Activated CD8-positive, alpha-beta T cell treated with anti-CD3 and anti-CD28 coated beads for 36 hours (primary cell): ENCODE results near the gene GLG1. TPM values are rescaled to one million over a fixed set of nuclear protein-coding genes. Genes with fewer than 3 reads are reported as not detected.
"Not testable (repeated sequence)": the region's sequence is repeated elsewhere in the genome, so short reads cannot be mapped to it uniquely, and the experiment has no call there.

Experiments
- ATAC-seq: fragments of 200-7000 bp; cut with Tn5 transposase; one replicate; pipeline ENCODE4 v1.10.0; 2021; ENCODE audit warnings: mild to moderate bottlenecking, moderate library complexity
- CTCF ChIA-PET: fragments of 350-600 bp; sonication (Branson Sonifier 250); formaldehyde crosslinking; loops from one replicate; lab custom pipeline; 2021; ENCODE audit warnings: antibody characterized with exemption; lab: Charles Lee
- POLR2A ChIA-PET: fragments of 350-600 bp; sonication (Branson Sonifier 250); formaldehyde crosslinking; loops from one replicate; lab custom pipeline; 2021; ENCODE audit warnings: antibody characterized with exemption; lab: Charles Lee
- DNase-seq: peaks from one replicate; pipeline ENCODE4 v3.0.0-alpha.2; 2020
- H3K27ac Mint-ChIP-seq: one replicate; pipeline ENCODE4 v1.8.0; 2021; ENCODE audit warnings: mild to moderate bottlenecking, mixed read lengths
- H3K27me3 Mint-ChIP-seq: one replicate; pipeline ENCODE4 v1.8.0; 2021; ENCODE audit warnings: mixed read lengths
- H3K36me3 Mint-ChIP-seq: one replicate; pipeline ENCODE4 v1.8.0; 2021; ENCODE audit warnings: low read depth, mixed read lengths
- H3K4me1 Mint-ChIP-seq: one replicate; pipeline ENCODE4 v1.8.0; 2021; ENCODE audit warnings: low read depth, mixed read lengths
- H3K4me3 Mint-ChIP-seq: one replicate; pipeline ENCODE4 v1.8.0; 2021; ENCODE audit warnings: mild to moderate bottlenecking, moderate library complexity, mixed read lengths
- H3K9me3 Mint-ChIP-seq: one replicate; pipeline ENCODE4 v1.8.0; 2021; ENCODE audit warnings: mixed read lengths
- intact Hi-C: fragments of 100-400 bp; cut with micrococcal nuclease; formaldehyde crosslinking; loops from one replicate; pipeline ENCODE4 v1.10.0; 2022
- total RNA-seq, 2 experiments: library from RNA; stranded (reverse); gene quantifications; one replicate each; pipeline ENCODE4 v1.2.3, GENCODE V29; 2021

Gene GLG1
- total RNA-seq, 2 experiments from 2014 or later, result 70.0 to 74.9 TPM

DNA sequence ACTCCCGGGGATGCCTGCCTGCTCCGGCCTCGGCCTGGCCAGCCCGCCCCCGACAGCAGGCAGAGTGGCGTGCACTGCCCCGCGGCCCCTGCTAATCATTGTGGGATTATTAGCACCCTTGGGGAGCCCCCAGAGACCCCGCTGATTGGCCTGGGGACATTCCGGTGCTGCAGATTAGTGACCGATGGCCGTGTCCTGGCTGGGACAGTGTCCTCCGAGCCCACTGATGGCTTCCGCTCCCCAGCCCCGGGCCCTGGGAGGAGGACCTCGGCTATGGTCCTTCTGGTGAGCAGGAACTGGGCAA lies 185.5 kb downstream of the GLG1 start:
- CTCF ChIA-PET, H3K36me3 Mint-ChIP-seq, H3K27me3 Mint-ChIP-seq, ATAC-seq, H3K9me3 Mint-ChIP-seq, DNase-seq, H3K4me3 Mint-ChIP-seq, H3K27ac Mint-ChIP-seq, intact Hi-C loops, POLR2A ChIA-PET, H3K4me1 Mint-ChIP-seq: not testable (repeated sequence)

DNA sequence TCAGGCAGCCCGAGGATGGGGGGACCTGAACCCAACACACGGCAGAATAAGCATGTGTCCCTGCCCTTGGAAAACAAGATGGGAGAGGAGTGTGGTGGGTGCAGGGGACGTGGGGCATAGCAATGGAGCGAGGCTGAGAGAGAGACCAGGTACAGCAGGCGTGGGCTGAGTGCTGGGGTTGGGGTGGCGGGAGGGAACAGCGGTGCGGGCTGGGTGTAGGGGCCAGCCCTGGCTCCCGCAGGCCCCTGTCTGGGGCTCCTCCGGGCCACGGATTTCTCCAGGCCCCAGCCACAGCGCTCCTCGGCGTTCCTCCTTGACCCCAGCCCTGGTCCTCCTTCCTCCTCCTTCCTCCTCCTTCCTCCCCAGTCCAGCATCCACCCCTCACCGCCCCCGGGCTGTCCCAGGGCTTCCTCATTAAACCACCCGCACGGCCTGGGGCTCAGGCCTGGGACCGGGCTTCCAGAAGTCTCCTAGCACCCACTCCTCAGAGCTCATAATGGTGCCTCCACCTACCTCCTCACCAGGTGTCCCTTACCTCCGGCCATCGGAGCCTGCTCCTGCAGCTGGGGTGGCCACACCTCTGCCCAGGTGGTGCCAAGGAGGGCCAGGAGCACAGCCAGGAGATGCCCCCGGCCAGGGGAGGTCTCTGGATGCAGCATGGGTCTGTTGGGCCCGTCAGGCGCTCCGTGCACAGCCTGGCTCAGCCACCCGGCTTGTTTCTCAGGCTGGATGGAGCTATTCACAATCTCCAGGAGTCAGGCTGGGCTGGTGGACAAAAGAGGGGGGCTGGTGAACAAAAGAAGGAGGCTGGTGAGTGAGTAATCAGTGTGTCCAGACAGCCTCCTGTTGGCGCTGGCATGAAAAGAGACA lies 186.1 kb downstream of the GLG1 start, which contains the start of gene CLEC18B:
CLEC18B (minus strand) TSS at position 867 of the 870 bp plus-strand sequence; CDS start at position 659, 208 bp downstream.
- H3K4me1 Mint-ChIP-seq, H3K4me3 Mint-ChIP-seq, H3K9me3 Mint-ChIP-seq, DNase-seq, ATAC-seq, H3K27ac Mint-ChIP-seq, H3K36me3 Mint-ChIP-seq, POLR2A ChIA-PET, intact Hi-C loops, H3K27me3 Mint-ChIP-seq, CTCF ChIA-PET: not testable (repeated sequence)

DNA sequence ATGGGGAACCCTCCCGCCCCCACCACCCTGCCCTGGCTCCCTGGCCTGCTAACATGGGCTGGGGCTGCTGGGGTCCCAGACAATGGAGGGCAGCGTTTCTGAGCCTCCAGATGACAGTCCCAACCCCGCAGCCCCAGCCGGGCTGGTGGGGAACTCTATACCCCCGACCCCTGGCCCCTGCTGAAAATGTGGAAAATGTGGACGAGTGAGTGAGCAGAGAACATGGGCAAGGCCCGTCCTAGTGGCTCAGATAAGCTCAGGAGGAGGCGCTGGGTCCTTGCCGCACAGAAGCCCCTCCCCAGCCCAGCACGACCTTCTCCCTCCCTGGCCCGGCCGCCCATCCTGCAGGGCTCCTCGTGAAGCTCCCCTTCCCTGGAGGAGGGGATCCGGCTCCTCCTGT lies 187.1 kb downstream of the GLG1 start:
- ATAC-seq, H3K36me3 Mint-ChIP-seq, H3K4me1 Mint-ChIP-seq, H3K27ac Mint-ChIP-seq, H3K9me3 Mint-ChIP-seq, CTCF ChIA-PET, DNase-seq, H3K27me3 Mint-ChIP-seq, H3K4me3 Mint-ChIP-seq, intact Hi-C loops, POLR2A ChIA-PET: not testable (repeated sequence)

DNA sequence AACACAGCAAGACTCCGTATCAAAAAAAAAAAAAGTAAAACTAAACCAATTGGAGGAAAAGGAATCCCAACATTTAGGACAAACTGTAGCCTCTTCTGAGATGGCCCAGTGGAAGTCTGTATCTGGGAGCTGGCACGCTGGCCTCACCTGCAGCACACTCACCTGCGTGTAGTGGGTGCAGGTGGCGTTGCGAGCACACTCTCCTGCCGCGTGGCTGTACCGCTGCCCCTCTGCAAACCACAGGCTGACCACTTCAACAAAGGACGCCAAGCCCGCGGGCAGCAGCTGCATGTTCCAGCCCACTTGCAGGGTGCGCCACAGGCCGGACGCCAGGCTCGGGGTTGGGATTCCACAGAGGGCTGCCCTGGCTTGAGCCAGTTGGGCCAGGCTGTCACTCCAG lies 189.0 kb downstream of the GLG1 start:
- intact Hi-C loops, H3K36me3 Mint-ChIP-seq, H3K9me3 Mint-ChIP-seq, ATAC-seq, H3K4me1 Mint-ChIP-seq, DNase-seq, H3K4me3 Mint-ChIP-seq, POLR2A ChIA-PET, H3K27ac Mint-ChIP-seq, H3K27me3 Mint-ChIP-seq, CTCF ChIA-PET: not testable (repeated sequence)

DNA sequence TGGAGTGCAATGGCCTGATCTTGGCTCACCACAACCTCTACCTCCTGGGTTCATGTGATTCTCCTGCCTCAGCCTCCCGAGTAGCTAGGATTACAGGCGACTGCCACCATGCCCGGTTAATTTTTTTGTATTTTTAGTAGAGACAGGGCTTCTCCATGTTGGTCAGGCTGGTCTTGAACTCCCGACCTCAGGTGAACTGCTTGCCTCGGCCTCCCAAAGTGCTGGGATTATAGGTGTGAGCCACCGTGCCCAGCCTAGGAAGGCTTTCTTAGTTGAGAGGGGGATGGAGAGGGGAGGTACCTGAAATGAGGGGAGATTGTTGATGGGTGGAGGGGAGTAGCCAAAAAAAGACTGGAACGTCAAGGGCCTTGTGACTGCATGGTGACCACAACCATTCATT lies 193.0 kb downstream of the GLG1 start:
- CTCF ChIA-PET, H3K4me3 Mint-ChIP-seq, H3K9me3 Mint-ChIP-seq, DNase-seq, H3K4me1 Mint-ChIP-seq, H3K36me3 Mint-ChIP-seq, intact Hi-C loops, H3K27me3 Mint-ChIP-seq, ATAC-seq, POLR2A ChIA-PET, H3K27ac Mint-ChIP-seq: not testable (repeated sequence)

DNA sequence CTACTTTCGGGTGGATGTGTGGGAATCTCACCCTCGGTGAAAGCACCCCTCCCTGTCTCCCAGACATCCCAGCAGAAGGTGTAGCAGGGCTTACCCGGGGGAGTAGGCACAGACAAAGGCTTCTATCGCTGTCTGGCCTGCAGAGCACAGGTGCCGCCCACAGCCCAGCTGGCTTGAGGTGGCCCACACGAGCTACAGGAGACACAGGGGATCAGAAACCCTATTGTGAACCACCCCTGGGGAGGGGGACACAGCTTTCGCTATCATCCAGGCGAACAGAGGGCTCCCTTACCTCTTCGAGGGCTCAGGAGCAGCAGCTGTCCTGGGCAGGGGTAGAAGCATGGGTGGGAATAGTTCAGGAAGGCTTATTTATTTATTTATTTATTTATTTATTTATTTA lies 193.4 kb downstream of the GLG1 start:
- POLR2A ChIA-PET, H3K4me1 Mint-ChIP-seq, H3K4me3 Mint-ChIP-seq, H3K9me3 Mint-ChIP-seq, intact Hi-C loops, H3K27me3 Mint-ChIP-seq, CTCF ChIA-PET, H3K27ac Mint-ChIP-seq, DNase-seq, ATAC-seq, H3K36me3 Mint-ChIP-seq: not testable (repeated sequence)

DNA sequence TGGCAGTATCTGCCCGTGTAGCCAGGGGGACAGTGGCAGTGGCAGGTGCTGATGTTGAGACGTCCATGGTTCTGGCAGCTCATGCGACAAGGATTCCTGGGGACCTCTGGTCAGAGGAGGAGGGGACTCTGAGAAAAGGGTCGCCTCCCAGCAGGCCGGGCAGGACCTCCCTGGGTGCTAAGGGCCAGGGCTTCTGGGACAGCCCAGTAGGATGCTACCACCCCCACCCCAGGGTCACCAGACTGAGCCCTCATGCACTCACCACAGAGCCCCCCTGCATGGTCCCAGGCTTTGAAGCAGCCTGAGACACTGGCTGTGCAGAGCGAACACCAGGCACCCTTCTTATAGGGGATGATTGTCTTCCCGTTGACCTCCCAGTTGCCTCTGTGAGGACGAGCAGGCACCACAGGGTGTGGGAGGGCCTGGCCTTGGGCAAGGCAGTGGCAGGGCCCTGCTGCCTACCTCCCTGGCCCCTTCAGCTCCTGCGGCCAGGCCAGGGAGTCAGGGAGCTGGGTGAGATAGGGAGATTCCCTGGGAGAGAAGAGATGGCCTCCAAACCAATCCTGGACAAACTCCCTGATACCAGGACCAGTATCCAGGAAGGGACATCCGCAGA lies 194.0 kb downstream of the GLG1 start:
- H3K36me3 Mint-ChIP-seq, CTCF ChIA-PET, intact Hi-C loops, POLR2A ChIA-PET, H3K27ac Mint-ChIP-seq, ATAC-seq, H3K9me3 Mint-ChIP-seq, DNase-seq, H3K4me1 Mint-ChIP-seq, H3K27me3 Mint-ChIP-seq, H3K4me3 Mint-ChIP-seq: not testable (repeated sequence)

DNA sequence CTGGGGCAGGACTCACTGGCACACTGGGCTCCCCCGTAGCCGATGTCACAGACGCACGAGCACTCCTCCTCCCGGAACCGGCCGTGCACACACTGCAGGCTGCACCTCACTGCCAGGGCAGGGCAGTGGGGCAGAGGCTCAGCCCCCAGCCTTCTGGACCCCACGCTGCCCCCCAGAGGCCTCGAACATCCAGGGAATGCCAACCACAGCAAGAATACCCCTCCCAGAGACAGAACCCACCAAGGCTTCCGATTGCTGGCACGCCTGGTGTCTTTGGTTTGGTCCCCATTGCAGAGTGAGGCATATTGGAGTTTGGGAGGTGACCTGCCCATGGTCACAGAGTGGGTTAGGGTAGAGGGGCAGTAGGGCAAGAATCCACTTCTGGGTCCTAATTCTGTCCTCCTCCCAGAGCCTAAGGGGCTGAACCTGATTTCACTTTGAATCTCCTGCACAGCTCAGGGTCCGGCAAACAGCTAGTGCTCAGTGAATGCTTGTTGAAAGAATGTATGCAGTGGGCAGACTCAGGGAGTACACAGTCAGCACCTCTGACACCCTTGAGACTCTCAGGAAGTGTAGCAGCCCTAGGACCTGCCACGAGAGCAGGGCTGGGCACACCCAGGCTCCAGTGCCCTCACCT lies 194.7 kb downstream of the GLG1 start:
- H3K36me3 Mint-ChIP-seq, H3K4me3 Mint-ChIP-seq, H3K4me1 Mint-ChIP-seq, POLR2A ChIA-PET, ATAC-seq, H3K27ac Mint-ChIP-seq, H3K27me3 Mint-ChIP-seq, CTCF ChIA-PET, H3K9me3 Mint-ChIP-seq, intact Hi-C loops, DNase-seq: not testable (repeated sequence)

DNA sequence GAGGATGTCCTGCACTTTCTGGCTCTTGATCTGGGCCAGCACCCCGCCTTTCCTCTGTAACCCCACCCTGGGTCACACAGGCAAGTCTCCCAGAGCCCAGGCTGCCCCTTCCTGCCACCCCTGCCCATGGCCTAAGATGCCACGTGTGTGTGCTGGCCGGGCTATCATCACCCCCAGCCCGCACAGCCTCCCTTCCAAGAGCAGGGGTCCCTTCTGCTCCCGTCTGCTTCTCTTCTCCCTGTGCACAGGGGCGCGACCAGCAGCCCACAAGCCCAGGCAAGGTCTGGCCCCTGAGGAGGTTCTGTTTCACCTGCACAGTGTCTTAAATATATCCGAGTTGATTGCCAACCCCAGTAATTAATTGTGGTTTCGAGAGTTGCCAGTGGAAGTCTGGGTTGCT lies 195.9 kb downstream of the GLG1 start:
- CTCF ChIA-PET, H3K4me3 Mint-ChIP-seq, H3K9me3 Mint-ChIP-seq, POLR2A ChIA-PET, intact Hi-C loops, H3K27me3 Mint-ChIP-seq, H3K36me3 Mint-ChIP-seq, H3K27ac Mint-ChIP-seq, H3K4me1 Mint-ChIP-seq, ATAC-seq, DNase-seq: not testable (repeated sequence)

DNA sequence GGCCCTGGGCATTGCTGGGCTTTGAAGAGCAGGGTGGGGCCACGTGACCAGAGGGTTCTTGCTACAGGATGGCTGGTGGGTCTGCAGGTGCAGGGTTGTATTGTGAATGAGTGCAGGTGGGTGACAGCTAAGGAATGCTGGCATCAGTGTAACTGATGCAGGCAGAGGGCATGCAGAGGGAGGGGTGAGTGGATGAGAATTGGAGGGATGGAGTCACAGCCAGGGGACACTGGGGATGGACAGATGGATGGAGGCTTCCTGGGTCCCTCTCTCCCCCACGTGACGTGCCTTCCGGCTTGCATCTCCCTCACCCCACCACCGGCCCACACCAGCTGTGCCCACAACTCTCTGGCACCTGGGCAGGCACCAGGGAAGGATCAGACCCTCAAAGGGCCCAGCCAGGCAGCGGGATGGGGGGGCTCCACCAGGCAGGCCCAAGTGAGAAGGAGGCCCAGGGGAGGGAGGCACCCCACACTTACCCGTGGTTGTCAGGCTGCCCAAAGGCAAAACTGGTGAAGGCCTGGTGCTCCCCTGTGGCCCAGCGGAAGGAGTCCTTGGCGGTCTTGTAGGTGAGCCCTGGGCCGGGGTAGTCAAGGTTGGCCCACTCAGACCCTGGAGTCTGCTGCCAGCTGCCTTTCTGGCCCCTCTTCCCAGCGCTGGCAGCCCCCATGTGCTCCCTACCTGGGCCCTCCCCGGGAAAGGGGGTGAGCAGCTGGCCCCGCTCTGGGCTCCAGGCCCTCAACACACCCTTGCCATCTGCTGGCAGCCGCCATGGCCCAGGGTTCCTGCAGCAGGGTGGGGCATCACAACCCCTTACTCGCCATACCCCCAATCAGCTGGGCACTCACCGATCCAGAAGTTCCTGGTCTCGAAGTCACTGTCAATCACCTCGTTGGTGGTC lies 196.6 kb downstream of the GLG1 start:
- DNase-seq, H3K4me3 Mint-ChIP-seq, ATAC-seq, POLR2A ChIA-PET, H3K27me3 Mint-ChIP-seq, H3K36me3 Mint-ChIP-seq, intact Hi-C loops, H3K27ac Mint-ChIP-seq, H3K9me3 Mint-ChIP-seq, CTCF ChIA-PET, H3K4me1 Mint-ChIP-seq: not testable (repeated sequence)
